Calu3 (cell line): ENCODE data around the gene MRPS2. TPM values are rescaled to one million over a fixed set of nuclear protein-coding genes. Genes with fewer than 3 reads are reported as not detected.

Experiments used
- BruUV-seq: library from RNA; stranded (reverse); fragments of 400-500 nt; replicated peaks from 2 replicates; lab custom pipeline; 2021; lab: Mats Ljungman, UMichigan
- CTCF ChIA-PET: fragments of 300-600 bp; sonication (Branson Sonifier 250); formaldehyde crosslinking; loops from one replicate; lab custom pipeline; 2022; ENCODE audit warnings: antibody characterized with exemption; lab: Charles Lee
- DNase-seq: peaks from one replicate; pipeline ENCODE4 v3.0.0; 2022
- H3K27ac Mint-ChIP-seq: one replicate; pipeline ENCODE4 v1.8.0; 2022; ENCODE audit warnings: mixed read lengths; ENCODE audit not compliant: unreplicated experiment
- H3K27me3 Mint-ChIP-seq: one replicate; pipeline ENCODE4 v1.8.0; 2022; ENCODE audit warnings: mixed read lengths; ENCODE audit not compliant: unreplicated experiment
- H3K36me3 Mint-ChIP-seq: one replicate; pipeline ENCODE4 v1.8.0; 2022; ENCODE audit warnings: mild to moderate bottlenecking, moderate library complexity, mixed read lengths; ENCODE audit not compliant: insufficient read depth, unreplicated experiment
- H3K4me1 Mint-ChIP-seq: one replicate; pipeline ENCODE4 v1.8.0; 2022; ENCODE audit warnings: mild to moderate bottlenecking, low read depth, mixed read lengths; ENCODE audit not compliant: unreplicated experiment
- H3K4me3 Mint-ChIP-seq: one replicate; pipeline ENCODE4 v1.8.0; 2022; ENCODE audit warnings: mild to moderate bottlenecking, low read depth, moderate library complexity, mixed read lengths; ENCODE audit not compliant: unreplicated experiment
- H3K9me3 Mint-ChIP-seq: one replicate; pipeline ENCODE4 v1.8.0; 2022; ENCODE audit warnings: low read depth, mixed read lengths; ENCODE audit not compliant: unreplicated experiment
- CTCF ChIP-seq: fragments of 200-600 bp; IDR thresholded peaks from one replicate; pipeline ENCODE4 v1.8.0; 2022; ENCODE audit warnings: antibody characterized with exemption; ENCODE audit not compliant: unreplicated experiment
- intact Hi-C: fragments of 100-400 bp; cut with micrococcal nuclease; formaldehyde crosslinking; loops from one replicate; pipeline ENCODE4 v1.10.0; 2022; ENCODE audit not compliant: unreplicated experiment
- total RNA-seq: library from RNA; stranded (reverse); gene quantifications from 2 replicates; pipeline ENCODE4 v1.2.3, GENCODE V29; 2022

The MRPS2 gene
- total RNA-seq, 1 experiment from 2014 or later = 31.9 TPM

- Mint-ChIP-seq H3K27me3 (no peaks in the 10 kb centered on the region), H3K36me3 (peaks cover 39% of the 10 kb centered on the region), H3K27ac (no peak overlapping the region), H3K4me3 (no peak overlapping the region), H3K9me3 (no peaks in the 10 kb centered on the region), H3K4me1 (no peaks in the 10 kb centered on the region)
- DNase-seq = peak; percentile 62
- BruUV-seq = no TSS peak
- CTCF ChIA-PET = no interaction called here
- intact Hi-C loops = no loop called here
- TF ChIP-seq CTCF = peak; percentile 62
Observed at GRCh38 chr9:135504262-135505243, 4.1 kb downstream of the MRPS2 start.

- intact Hi-C loops = no loop called here
- no peaks in the 10 kb centered on the region for H3K4me1 Mint-ChIP-seq
- H3K27ac Mint-ChIP-seq = no peak overlapping the region
- H3K36me3 Mint-ChIP-seq = peaks cover 29% of the 10 kb centered on the region
- BruUV-seq = no TSS peak
- no peak for DNase-seq
- CTCF ChIA-PET = no interaction called here
- no peak overlapping the region for H3K4me3 Mint-ChIP-seq
- no peaks in the 10 kb centered on the region for H3K27me3 Mint-ChIP-seq
- TF ChIP-seq CTCF = no peak
- H3K9me3 Mint-ChIP-seq = no peaks in the 10 kb centered on the region
Observed at GRCh38 chr9:135505406-135506187, 5.1 kb downstream of the MRPS2 start.

- CTCF ChIA-PET = no interaction called here
- H3K4me3 Mint-ChIP-seq = no peak overlapping the region
- H3K36me3 Mint-ChIP-seq = peaks cover 20% of the 10 kb centered on the region
- intact Hi-C loops = no loop called here
- no TSS peak for BruUV-seq
- no peak for DNase-seq
- H3K9me3 Mint-ChIP-seq = no peaks in the 10 kb centered on the region
- no peak overlapping the region for H3K27ac Mint-ChIP-seq
- H3K27me3 Mint-ChIP-seq = no peaks in the 10 kb centered on the region
- TF ChIP-seq CTCF = no peak
- H3K4me1 Mint-ChIP-seq = peaks cover 8% of the 10 kb centered on the region
Observed at GRCh38 chr9:135506327-135507103, 6.0 kb downstream of the MRPS2 start.
